Choroid plexus epithelial cell (primary cell): ENCODE measurements around the gene GSG1L2.

Experiments
- DNase-seq: peaks from one replicate; pipeline ENCODE4 v3.0.0-alpha.2; 2010; ENCODE audit warnings: low read depth
- H3K4me3 ChIP-seq: 2 replicates; pipeline ENCODE4 v1.5.1; 2011; ENCODE audit warnings: low read depth, mild to moderate bottlenecking, control low read depth, low read length, moderate library complexity
- TF ChIP-seq, protein P1 (sequence below): conservative IDR thresholded peaks from 2 replicates; pipeline ENCODE4 v1.5.1; 2011; ENCODE audit warnings: low read depth, mild to moderate bottlenecking, control low read depth, inconsistent platforms, low read length, moderate library complexity

GSG1L2 gene

DNA sequence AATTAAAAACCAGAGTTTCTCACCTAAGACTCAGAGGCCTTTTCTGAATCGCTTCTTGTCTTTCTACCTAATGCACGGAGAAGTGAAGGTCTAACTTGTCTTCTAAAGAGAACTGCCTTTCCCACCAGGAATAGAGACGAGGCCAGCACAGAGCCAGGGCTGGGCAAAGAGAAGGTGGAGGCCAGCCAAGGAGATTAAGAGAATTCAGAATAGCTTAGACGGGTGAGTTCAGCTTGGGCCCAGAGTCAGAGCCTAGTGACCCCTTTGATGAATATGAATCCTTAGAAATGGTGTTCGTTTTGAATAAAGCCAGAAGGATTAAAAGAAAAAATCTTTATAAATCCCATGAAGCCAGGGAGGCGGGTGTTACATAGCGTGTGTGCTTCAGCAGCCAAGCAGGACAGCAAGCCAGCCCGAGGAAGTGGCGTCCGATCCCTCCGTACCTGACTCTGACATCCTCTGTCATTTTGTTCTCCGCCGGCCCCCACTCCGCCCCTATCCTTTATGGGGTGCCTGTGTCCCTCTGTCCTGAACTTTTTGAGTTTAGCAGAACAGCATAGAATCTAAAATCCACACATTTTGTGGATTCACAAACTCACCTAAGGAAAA is 7.4 kb downstream of the GSG1L2 start:
- no peak overlapping the region for H3K4me3 ChIP-seq
- DNase-seq: no peak
- TF ChIP-seq, protein P1, sequence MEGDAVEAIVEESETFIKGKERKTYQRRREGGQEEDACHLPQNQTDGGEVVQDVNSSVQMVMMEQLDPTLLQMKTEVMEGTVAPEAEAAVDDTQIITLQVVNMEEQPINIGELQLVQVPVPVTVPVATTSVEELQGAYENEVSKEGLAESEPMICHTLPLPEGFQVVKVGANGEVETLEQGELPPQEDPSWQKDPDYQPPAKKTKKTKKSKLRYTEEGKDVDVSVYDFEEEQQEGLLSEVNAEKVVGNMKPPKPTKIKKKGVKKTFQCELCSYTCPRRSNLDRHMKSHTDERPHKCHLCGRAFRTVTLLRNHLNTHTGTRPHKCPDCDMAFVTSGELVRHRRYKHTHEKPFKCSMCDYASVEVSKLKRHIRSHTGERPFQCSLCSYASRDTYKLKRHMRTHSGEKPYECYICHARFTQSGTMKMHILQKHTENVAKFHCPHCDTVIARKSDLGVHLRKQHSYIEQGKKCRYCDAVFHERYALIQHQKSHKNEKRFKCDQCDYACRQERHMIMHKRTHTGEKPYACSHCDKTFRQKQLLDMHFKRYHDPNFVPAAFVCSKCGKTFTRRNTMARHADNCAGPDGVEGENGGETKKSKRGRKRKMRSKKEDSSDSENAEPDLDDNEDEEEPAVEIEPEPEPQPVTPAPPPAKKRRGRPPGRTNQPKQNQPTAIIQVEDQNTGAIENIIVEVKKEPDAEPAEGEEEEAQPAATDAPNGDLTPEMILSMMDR: no peak

DNA sequence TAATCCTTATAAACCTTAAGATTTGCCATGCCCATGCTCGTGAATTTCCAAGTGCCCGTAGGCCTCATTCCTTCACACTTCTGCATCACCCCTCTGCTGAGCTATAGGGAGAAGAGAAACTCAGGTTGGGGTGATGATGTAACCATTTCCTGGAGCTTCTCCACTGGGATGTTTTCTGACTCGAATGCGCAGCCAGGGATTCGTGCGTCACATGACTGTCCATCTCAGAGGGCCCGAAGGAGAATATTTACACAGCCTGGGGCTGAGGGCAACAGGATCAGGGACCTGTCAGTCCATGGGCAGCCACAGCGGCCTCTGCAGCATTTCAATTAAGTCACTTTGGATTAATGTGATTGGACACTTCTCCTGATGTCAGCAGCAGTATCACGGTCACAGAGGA is 8.7 kb downstream of the GSG1L2 start:
- H3K4me3 ChIP-seq: no peak overlapping the region
- DNase-seq: no peak
- TF ChIP-seq, protein P1: no peak

- TF ChIP-seq, protein P1: no peak
- no peak overlapping the region for H3K4me3 ChIP-seq
- no peak for DNase-seq
These were observed 10.3 kb downstream of the GSG1L2 start for GRCh38 chr17:9811537-9811936.

DNA sequence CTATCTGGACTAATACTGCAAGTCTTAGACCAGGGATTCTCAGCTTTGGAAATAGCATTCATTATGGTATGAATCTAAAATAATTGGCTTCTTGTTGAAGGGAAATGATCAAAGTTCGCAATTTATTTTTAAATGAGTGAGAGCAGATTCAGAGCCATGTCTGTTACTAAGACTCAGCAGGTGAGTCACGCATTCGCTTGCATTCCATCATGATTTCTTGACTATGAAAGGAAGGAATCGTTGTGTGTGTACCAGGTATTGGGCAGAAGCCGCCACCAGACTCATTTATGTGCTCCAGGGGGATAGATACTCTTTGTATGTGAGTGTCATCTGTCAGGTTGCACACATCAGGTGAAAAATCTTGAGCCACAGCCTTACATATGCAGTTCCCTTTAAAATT is 10.8 kb downstream of the GSG1L2 start:
- H3K4me3 ChIP-seq: no peak overlapping the region
- no peak for DNase-seq
- TF ChIP-seq, protein P1: no peak

DNA sequence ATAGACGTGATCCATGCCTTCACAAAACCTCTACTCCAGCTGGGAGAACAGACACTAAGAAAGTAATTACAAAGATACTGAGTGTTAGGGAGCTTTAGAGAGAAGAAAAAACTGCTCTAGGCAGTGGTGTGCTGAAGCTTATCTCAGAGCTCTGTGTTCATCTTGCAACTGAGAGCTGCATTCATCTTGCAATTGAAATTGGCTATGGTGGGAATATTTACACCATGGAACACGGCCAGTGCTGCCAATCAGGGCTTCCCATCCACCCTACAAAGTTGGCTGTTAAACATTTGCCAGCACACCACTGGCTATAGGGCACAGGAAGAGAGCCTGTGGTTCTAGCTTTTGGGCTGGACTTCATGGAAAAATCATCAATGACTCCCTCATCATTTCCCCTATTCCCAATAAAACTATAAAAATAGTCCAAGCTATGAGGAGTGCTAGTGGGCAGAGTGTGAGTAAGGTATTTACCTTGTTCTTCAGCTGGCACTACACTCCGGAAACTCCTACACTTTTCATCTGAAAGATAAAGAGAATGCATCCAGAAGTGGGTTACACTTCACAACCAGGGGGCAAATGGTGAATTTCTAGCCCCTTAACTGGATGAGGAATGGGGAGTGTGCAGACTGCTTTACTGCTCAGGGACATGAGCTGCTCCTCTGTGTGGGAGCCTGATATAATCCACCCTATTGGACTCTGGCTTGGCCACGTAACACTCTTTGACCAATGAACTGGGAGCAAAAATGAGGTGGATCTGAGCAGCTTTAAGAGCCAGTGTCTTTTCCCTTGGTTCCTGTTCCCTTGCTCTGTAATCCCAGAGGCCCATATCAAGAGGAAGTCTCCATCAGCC is 11.6 kb downstream of the GSG1L2 start:
- TF ChIP-seq, protein P1: no peak
- no peak for DNase-seq
- no peak overlapping the region for H3K4me3 ChIP-seq

- no peak for DNase-seq
- no peak overlapping the region for H3K4me3 ChIP-seq
- TF ChIP-seq, protein P1: no peak
These were observed 12.5 kb downstream of the GSG1L2 start for GRCh38 chr17:9809409-9809808.
